ENCODE data around the gene NTN5. TPM values are rescaled to one million over a fixed set of nuclear protein-coding genes. Genes with fewer than 3 reads are reported as not detected.

Gene NTN5
- total and polyA plus RNA-seq, 10 donors: 0.30 to 2.1 (median 0.74) TPM; not detected in 1

DNA sequence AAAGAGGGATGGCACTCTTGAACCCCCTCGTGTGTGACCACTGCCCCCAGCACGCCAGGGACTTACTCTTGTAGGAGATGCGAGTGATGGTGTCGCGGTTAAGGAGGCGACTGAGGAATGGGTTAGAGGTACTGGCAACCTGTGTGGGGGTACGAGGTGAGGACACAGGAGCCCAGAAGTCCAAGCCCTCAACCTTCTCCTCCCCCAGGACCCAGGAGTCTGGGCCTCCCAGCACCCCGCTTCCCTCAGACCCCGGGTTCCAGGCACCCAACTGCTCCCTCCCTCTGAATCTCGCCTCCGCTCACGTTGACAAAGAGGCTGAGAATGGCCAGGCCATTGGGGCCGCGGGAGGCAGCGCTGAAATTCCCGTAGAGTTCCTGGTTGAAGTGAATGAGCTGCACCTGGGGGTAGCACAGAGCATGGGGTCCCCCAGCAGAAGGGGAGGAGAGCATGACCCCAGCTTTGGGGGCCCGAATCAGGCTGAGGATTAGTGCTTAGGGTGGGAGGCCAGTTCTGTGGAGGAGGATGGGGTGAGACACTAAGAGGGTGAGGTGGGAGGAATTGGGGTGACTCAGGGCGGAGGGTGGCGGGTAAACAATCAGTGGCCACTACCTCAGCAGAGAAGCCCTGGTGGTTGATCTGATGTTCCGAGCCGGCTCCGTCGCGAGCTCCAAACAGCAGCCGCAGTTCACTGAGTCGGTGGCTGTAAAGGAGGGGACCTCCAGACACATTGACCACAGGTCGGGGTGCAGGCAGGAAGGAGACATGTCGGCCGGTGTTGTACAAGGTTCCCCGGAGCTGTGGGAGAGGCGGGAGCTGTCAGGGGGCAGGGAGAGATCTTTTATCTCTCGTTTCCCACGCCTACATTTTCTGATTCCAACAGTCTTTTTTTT lies 33.1 kb downstream of the NTN5 start:
- WGBS, 5 donors: 77 to 89% (median 80%) methylated on average over 33 of the region's 33 CpGs
- no peaks in the 10 kb centered on the region for H3K36me3 ChIP-seq
- H3K9me3 ChIP-seq: no peaks in the 10 kb centered on the region
- no peak overlapping the region for H3K4me3 ChIP-seq
- no peaks in the 10 kb centered on the region for H3K27me3 ChIP-seq (replicated peaks in 1 of 7)
- peak overlapping the region in 3 of 8 donors; percentile 94 to 97 (median 94) for H3K27ac ChIP-seq
- no peak for TF ChIP-seq POLR2AphosphoS5 (IDR thresholded peaks at IDR 0.05)
- TF ChIP-seq, protein P1, sequence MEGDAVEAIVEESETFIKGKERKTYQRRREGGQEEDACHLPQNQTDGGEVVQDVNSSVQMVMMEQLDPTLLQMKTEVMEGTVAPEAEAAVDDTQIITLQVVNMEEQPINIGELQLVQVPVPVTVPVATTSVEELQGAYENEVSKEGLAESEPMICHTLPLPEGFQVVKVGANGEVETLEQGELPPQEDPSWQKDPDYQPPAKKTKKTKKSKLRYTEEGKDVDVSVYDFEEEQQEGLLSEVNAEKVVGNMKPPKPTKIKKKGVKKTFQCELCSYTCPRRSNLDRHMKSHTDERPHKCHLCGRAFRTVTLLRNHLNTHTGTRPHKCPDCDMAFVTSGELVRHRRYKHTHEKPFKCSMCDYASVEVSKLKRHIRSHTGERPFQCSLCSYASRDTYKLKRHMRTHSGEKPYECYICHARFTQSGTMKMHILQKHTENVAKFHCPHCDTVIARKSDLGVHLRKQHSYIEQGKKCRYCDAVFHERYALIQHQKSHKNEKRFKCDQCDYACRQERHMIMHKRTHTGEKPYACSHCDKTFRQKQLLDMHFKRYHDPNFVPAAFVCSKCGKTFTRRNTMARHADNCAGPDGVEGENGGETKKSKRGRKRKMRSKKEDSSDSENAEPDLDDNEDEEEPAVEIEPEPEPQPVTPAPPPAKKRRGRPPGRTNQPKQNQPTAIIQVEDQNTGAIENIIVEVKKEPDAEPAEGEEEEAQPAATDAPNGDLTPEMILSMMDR (IDR thresholded peaks at IDR 0.05 in 8 of 11, conservative IDR thresholded peaks at IDR 0.05 in 3 of 11): no peak
- intact Hi-C loops (cut with DNase I; ENCODE audit: low total_unique reads): no loop called here
- DNase-seq: peak; percentile 82
- H3K4me1 ChIP-seq: peaks cover 10 to 57% (median 36%) of the 10 kb centered on the region in 6 donors

DNA sequence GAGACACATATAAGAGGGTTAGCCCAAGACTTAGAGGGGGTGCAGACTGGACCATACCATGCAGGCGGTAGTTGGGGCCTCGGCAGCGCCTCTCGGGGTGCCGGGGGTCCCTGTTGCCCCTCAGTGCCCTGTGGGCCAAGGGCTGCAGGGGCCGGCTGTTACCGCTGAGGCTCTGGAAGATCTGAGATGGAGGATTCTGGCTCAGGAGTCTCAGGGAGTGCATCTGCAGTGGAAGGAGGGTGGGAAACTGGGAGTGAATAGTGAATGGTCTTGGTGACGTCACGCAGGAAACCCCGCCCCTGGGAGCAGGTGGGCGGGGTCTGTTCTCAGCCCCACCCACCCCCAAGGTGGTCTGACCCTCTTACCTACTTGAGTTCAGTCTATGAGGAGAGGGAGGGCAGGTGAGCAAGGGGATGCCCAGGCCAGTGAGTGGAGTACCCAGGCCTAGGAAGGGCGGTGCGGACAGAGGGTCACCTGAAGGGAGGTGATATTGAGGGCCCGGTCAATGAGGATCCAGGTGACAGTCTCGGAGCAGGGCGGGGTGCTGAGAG lies 33.9 kb downstream of the NTN5 start:
- no peaks in the 10 kb centered on the region for H3K36me3 ChIP-seq
- no peaks in the 10 kb centered on the region for H3K9me3 ChIP-seq
- intact Hi-C loops (cut with DNase I; ENCODE audit: low total_unique reads): no loop called here
- H3K27ac ChIP-seq: peak overlapping the region; percentile 92 to 98 (median 95)
- H3K27me3 ChIP-seq (replicated peaks in 1 of 7): no peaks in the 10 kb centered on the region
- DNase-seq: peak; percentile 87
- TF ChIP-seq, protein P1 (IDR thresholded peaks at IDR 0.05 in 8 of 11, conservative IDR thresholded peaks at IDR 0.05 in 3 of 11): no peak
- TF ChIP-seq POLR2A (IDR thresholded peaks at IDR 0.05): no peak
- TF ChIP-seq POLR2AphosphoS5 (IDR thresholded peaks at IDR 0.05): no peak
- peaks cover 17 to 57% (median 38%) of the 10 kb centered on the region in 6 donors for H3K4me1 ChIP-seq
- peak overlapping the region in 6 of 8 donors; percentile 7 to 98 (median 77) for H3K4me3 ChIP-seq
- WGBS, 5 donors: 73 to 84% (median 81%) methylated on average over 15 to 16 of the region's 16 CpGs

DNA sequence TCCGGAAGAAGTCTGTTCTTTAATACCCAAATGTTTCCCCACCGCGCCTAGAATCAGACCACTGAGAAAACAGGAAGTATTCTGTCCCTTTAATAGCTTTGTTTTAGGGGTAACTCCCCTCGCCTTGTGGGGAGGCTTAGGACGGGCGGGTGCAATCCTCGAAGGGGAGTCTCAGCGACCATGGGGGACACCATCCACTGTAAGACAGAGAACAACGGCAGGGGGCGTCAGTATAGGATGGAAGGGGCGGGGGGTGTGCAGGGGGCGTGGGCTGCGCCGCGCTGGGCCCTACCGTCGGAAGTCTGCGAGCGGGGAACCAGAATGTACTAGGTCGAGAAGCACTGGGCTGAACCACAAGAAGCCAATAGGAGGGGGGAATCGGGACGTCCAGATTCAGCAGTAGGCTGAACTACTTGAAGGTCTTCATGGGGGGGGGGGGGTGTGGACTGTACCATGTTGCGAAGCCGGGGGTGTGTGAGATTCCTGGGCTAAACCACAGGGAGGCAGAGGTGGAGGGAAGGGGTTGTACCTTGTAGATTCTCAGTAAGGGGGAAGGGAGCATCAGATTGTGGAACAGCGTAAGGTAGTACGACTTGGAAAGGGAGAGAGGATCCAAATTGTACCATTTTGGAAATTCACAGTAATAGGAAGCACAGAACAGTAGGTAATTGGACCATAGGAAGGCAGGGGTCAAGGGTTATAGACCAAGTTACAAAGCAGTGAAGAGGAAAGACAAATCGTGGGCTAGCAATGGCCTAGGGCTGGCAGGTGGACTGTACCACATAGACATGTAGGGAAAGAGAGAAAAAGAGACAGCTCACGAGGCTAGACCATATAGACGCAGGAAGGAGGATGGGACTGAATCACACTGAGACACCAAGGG lies 34.6 kb downstream of the NTN5 start:
- Histone ChIP-seq H3K9me3 (no peaks in the 10 kb centered on the region), H3K4me3 (peak overlapping the region; percentile 21 to 98 (median 70)), H3K27ac (peak overlapping the region; percentile 92 to 98 (median 95)), H3K36me3 (peaks cover 0 to 3% (median under 1%) of the 10 kb centered on the region in 6 donors), H3K27me3 (replicated peaks in 1 of 7) (no peaks in the 10 kb centered on the region), H3K4me1 (peaks cover 25 to 64% (median 45%) of the 10 kb centered on the region in 6 donors)
- 3 to 6% (median 4%) methylated on average over 29 of the region's 29 CpGs for WGBS, 5 donors
- TF ChIP-seq, protein P1 (IDR thresholded peaks at IDR 0.05 in 8 of 11, conservative IDR thresholded peaks at IDR 0.05 in 3 of 11): no peak
- TF ChIP-seq POLR2AphosphoS5 (IDR thresholded peaks at IDR 0.05) (peak; percentile 63 to 78 (median 69)), POLR2A (IDR thresholded peaks at IDR 0.05) (peak in 2 of 3 donors; percentile 24 to 33)
- intact Hi-C loops (cut with DNase I; ENCODE audit: low total_unique reads): no loop called here
- peak; percentile 93 for DNase-seq
